SU-DHL-6 (cell line): ENCODE measurements around the gene RAD23B.

Experiments used
- H2AFZ ChIP-seq: fragments of 200-600 bp; sonication (generic); 2 replicates; pipeline ENCODE4 v1.6.1; 2014; ENCODE audit warnings: low read depth, mild to moderate bottlenecking, moderate library complexity, mixed read lengths, antibody characterized with exemption, low read length; ENCODE audit not compliant: severe bottlenecking
- H3F3A ChIP-seq: fragments of 200-600 bp; shearing (Covaris generic); 2 replicates; pipeline ENCODE4 v1.6.0; 2016; ENCODE audit warnings: antibody characterized with exemption, mild to moderate bottlenecking; ENCODE audit not compliant: insufficient read depth
- H3K27ac ChIP-seq: fragments of 200-600 bp; sonication (generic); 2 replicates; pipeline ENCODE4 v1.5.1; 2016; ENCODE audit warnings: low read depth, mild to moderate bottlenecking, low read length, moderate library complexity, mixed read lengths
- H3K27me3 ChIP-seq: fragments of 200-600 bp; sonication (generic), shearing (Covaris generic); 2 replicates; pipeline ENCODE4 v1.6.0; 2014; ENCODE audit warnings: mild to moderate bottlenecking, low read length
- H3K36me3 ChIP-seq: fragments of 200-600 bp; sonication (generic); 2 replicates; pipeline ENCODE4 v1.6.1; 2014; ENCODE audit warnings: mild to moderate bottlenecking, low read length, mixed read lengths
- H3K4me2 ChIP-seq: fragments of 300-600, 200-600 bp; shearing (Covaris generic), sonication (generic); 2 replicates; pipeline ENCODE4 v1.6.0; 2014; ENCODE audit warnings: low read length, low read depth, mild to moderate bottlenecking; ENCODE audit not compliant: poor library complexity, severe bottlenecking
- H3K4me3 ChIP-seq: fragments of 200-600 bp; sonication (generic); 2 replicates; pipeline ENCODE4 v1.5.1; 2014; ENCODE audit warnings: antibody characterized with exemption, low read length, mild to moderate bottlenecking, mixed read lengths; ENCODE audit not compliant: insufficient read depth, poor library complexity, severe bottlenecking
- H3K79me2 ChIP-seq: fragments of 200-600 bp; sonication (generic); 2 replicates; pipeline ENCODE4 v1.6.1; 2014; ENCODE audit warnings: mild to moderate bottlenecking, low read length, moderate library complexity; ENCODE audit not compliant: insufficient read depth
- H3K9ac ChIP-seq: fragments of 200-600 bp; sonication (generic); 2 replicates; pipeline ENCODE4 v1.7.0; 2014; ENCODE audit warnings: mild to moderate bottlenecking, low read length
- H3K9me2 ChIP-seq: fragments of 200-600 bp; sonication (generic); replicated peaks from 2 replicates; pipeline ENCODE4 v1.6.1; 2014; ENCODE audit warnings: low read length; ENCODE audit not compliant: insufficient read depth
- H3K9me3 ChIP-seq: fragments of 200-600 bp; sonication (generic); 2 replicates; pipeline ENCODE4 v1.6.1; 2014; ENCODE audit warnings: low read length, mixed read lengths; ENCODE audit not compliant: insufficient read depth
- H4K20me1 ChIP-seq: fragments of 200-600 bp; sonication (generic); 2 replicates; pipeline ENCODE4 v1.6.1; 2014; ENCODE audit warnings: low read depth, mild to moderate bottlenecking, antibody characterized with exemption, low read length, moderate library complexity, mixed read lengths
- CTCF ChIP-seq: fragments of 200-600 bp; sonication (generic); IDR thresholded peaks from one replicate; pipeline ENCODE4 v1.5.1; 2017; ENCODE audit warnings: antibody characterized with exemption, mild to moderate bottlenecking, low read length, moderate library complexity; ENCODE audit not compliant: insufficient read depth, poor library complexity, severe bottlenecking
- EZH2phosphoT487 ChIP-seq: fragments of 200-600 bp; sonication (generic), shearing (Covaris generic); conservative IDR thresholded peaks from 2 replicates; pipeline ENCODE4 v1.6.1; 2018; ENCODE audit warnings: mild to moderate bottlenecking, antibody characterized with exemption, low read length, moderate library complexity, mixed read lengths

The RAD23B gene

GRCh38 chr9:107367727-107368502, 84.8 kb downstream of the RAD23B start:
- TF ChIP-seq EZH2phosphoT487 (no peak), CTCF (no peak)
- Histone ChIP-seq H4K20me1 (no peaks in the 10 kb centered on the region), H2AFZ (no peak overlapping the region), H3K4me3 (no peak overlapping the region), H3K4me2 (no peak overlapping the region), H3K27me3 (no peaks in the 10 kb centered on the region), H3K79me2 (no peaks in the 10 kb centered on the region), H3K9ac (no peak overlapping the region), H3K9me2 (no peaks in the 10 kb centered on the region), H3F3A (no peaks in the 10 kb centered on the region), H3K27ac (no peak overlapping the region), H3K36me3 (no peaks in the 10 kb centered on the region), H3K9me3 (no peaks in the 10 kb centered on the region)

- H3F3A ChIP-seq, result no peaks in the 10 kb centered on the region
- H2AFZ ChIP-seq, result no peak overlapping the region
- no peaks in the 10 kb centered on the region for H3K36me3 ChIP-seq
- no peaks in the 10 kb centered on the region for H3K9me3 ChIP-seq
- H3K9ac ChIP-seq, result no peak overlapping the region
- no peak overlapping the region for H3K4me2 ChIP-seq
- no peaks in the 10 kb centered on the region for H4K20me1 ChIP-seq
- no peaks in the 10 kb centered on the region for H3K79me2 ChIP-seq
- no peaks in the 10 kb centered on the region for H3K27me3 ChIP-seq
- TF ChIP-seq CTCF, result no peak
- no peak for TF ChIP-seq EZH2phosphoT487
- no peak overlapping the region for H3K4me3 ChIP-seq
- no peak overlapping the region for H3K27ac ChIP-seq
- H3K9me2 ChIP-seq, result no peaks in the 10 kb centered on the region
Observed at GRCh38 chr9:107368696-107369095, 85.6 kb downstream of the RAD23B start.

GRCh38 chr9:107373809-107374208, 90.7 kb downstream of the RAD23B start:
- Histone ChIP-seq H3K36me3 (no peaks in the 10 kb centered on the region), H4K20me1 (no peaks in the 10 kb centered on the region), H3K27ac (no peak overlapping the region), H3K79me2 (no peaks in the 10 kb centered on the region), H3K4me3 (no peak overlapping the region), H3F3A (no peaks in the 10 kb centered on the region), H3K9me3 (no peaks in the 10 kb centered on the region), H3K9me2 (no peaks in the 10 kb centered on the region), H2AFZ (no peak overlapping the region), H3K4me2 (no peak overlapping the region), H3K9ac (no peak overlapping the region), H3K27me3 (no peaks in the 10 kb centered on the region)
- TF ChIP-seq CTCF (no peak), EZH2phosphoT487 (no peak)
